GM12874 (cell line): Measurements from ENCODE around the gene ERO1A.

Experiments used
- TF ChIP-seq, protein P1 (sequence below): IDR thresholded peaks from 2 replicates; pipeline ENCODE4 v1.5.1; 2011; ENCODE audit warnings: low read depth, mild to moderate bottlenecking, control low read depth, low read length, moderate library complexity; ENCODE audit not compliant: insufficient read depth

The ERO1A gene

GRCh38 chr14:52663850-52664249, 31.5 kb downstream of the ERO1A start:
- TF ChIP-seq, protein P1, sequence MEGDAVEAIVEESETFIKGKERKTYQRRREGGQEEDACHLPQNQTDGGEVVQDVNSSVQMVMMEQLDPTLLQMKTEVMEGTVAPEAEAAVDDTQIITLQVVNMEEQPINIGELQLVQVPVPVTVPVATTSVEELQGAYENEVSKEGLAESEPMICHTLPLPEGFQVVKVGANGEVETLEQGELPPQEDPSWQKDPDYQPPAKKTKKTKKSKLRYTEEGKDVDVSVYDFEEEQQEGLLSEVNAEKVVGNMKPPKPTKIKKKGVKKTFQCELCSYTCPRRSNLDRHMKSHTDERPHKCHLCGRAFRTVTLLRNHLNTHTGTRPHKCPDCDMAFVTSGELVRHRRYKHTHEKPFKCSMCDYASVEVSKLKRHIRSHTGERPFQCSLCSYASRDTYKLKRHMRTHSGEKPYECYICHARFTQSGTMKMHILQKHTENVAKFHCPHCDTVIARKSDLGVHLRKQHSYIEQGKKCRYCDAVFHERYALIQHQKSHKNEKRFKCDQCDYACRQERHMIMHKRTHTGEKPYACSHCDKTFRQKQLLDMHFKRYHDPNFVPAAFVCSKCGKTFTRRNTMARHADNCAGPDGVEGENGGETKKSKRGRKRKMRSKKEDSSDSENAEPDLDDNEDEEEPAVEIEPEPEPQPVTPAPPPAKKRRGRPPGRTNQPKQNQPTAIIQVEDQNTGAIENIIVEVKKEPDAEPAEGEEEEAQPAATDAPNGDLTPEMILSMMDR: no peak

GRCh38 chr14:52661314-52661713, 34.0 kb downstream of the ERO1A start:
- TF ChIP-seq, protein P1: no peak

DNA sequence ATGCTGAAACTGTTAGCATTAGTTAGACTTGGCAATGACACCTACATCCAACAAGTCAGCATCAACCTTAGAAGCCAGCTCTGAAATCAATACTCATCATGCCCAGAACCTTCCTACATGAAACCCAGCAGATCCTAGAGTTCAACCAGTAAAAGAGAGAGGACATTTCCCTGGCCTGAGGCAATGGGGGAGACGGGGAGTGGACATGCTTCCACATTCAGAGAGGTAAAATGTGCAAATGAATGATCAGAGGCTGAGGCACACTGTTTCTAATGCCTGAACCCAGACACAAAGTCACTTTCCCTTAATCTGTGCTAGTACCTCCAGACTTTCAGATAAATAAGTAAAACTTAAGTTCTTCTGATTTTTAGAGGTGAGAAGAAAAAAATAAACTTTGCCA, 34.5 kb downstream of the ERO1A start:
- TF ChIP-seq, protein P1: no peak

DNA sequence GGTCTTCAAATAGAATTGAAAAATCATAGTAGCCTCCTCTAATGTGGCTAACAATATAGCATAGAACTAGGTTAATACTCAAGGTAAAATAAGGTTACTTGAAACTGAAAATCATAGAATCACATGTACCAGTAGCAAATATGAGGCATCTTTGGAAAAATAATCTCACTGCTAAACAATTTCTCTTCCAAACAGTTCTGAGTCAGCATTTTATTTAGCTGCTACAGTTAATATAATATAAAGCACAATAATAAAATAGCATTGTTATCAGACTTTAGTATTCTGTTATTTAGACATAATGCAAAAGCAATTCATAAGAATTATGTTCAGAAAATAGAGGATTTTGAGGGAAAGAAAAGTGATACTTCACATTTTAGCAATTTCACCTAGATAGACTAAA, 35.0 kb downstream of the ERO1A start:
- TF ChIP-seq, protein P1: no peak

- TF ChIP-seq, protein P1: no peak
Observed at GRCh38 chr14:52656905-52657304, 38.5 kb downstream of the ERO1A start.

DNA sequence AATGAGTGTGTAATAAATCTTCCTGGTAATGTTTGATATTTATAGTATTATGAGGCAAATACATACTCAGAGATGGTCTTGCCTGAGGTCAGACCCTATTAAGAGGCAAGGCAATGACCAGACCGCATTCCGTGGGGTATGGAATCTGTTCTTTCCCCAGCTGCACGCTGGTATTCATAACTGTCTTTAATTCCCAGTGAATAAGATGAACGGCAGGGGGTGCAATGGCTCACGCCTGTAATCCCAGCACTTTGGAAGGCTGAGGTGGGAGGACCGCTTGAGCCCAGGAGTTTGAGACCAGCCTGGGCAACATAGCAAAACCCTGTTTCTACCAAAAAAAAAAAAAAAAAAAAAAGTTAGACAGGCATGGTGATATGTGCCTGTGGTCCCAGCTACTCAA, 44.6 kb downstream of the ERO1A start:
- TF ChIP-seq, protein P1: no peak

- TF ChIP-seq, protein P1: no peak
Observed at GRCh38 chr14:52649511-52649910, 45.8 kb downstream of the ERO1A start.

DNA sequence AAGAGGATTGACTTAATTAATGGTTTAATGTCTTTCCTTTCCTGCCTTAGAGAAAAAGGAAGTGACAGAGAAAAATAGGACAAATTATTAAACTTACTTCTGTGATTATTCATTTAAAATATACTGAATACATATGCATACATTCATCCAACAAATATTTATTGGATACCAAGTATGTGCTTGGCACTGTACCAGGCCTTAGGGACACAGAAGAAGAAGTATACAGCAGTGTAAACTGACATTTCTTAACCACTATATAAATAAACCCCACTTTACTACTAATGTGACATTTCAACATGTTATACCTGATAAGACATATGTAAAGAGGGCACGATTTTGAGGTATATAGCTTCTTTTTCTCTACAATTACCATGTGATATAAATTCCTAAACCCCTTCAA, 53.6 kb downstream of the ERO1A start:
- TF ChIP-seq, protein P1: no peak
